ENCODE results near the gene HOXB1. TPM values are rescaled to one million over a fixed set of nuclear protein-coding genes. Genes with fewer than 3 reads are reported as not detected.

HOXB1 gene
- total RNA-seq, 3 donors from 2014 or later: not detected

DNA sequence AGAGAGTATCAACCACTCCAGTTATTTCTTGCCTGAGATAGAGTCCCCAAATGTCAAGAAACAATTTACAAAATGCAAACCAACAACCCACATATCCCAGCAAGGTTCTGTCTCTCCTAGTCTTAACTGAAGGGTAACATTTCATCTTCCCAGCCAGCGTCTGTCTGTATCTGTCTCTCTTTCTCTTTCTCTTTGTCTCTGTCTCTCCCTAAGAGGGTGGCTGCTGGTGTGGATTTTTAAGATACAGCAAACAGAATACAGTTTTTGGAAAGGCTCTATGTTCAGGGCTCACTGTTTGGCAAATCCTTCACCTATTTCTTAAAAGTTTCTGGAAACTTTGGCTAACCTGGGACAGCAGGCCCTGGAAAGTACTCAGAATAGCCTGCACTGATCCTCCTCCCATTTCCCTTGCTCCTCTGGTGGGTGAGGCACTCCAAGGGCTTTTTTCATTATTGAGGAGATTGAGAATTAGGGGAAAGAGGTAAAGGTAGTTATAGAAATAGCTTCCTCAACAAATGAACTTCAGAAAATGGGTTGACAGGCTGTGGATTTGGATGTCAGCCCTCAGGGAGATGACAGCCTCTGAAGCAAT lies 41.1 kb upstream of the HOXB1 start:
- no peak for DNase-seq
- Histone ChIP-seq H3K36me3 (ENCODE audit: low read depth) (no peaks in the 10 kb centered on the region), H3K4me1 (ENCODE audit: low read depth) (peaks cover 50% of the 10 kb centered on the region), H3K9me3 (no peaks in the 10 kb centered on the region), H3K4me3 (no peak overlapping the region)
- ATAC-seq: no peak
- intact Hi-C loops (cut with DNase I, micrococcal nuclease): no loop called here
- TF ChIP-seq, protein P1, sequence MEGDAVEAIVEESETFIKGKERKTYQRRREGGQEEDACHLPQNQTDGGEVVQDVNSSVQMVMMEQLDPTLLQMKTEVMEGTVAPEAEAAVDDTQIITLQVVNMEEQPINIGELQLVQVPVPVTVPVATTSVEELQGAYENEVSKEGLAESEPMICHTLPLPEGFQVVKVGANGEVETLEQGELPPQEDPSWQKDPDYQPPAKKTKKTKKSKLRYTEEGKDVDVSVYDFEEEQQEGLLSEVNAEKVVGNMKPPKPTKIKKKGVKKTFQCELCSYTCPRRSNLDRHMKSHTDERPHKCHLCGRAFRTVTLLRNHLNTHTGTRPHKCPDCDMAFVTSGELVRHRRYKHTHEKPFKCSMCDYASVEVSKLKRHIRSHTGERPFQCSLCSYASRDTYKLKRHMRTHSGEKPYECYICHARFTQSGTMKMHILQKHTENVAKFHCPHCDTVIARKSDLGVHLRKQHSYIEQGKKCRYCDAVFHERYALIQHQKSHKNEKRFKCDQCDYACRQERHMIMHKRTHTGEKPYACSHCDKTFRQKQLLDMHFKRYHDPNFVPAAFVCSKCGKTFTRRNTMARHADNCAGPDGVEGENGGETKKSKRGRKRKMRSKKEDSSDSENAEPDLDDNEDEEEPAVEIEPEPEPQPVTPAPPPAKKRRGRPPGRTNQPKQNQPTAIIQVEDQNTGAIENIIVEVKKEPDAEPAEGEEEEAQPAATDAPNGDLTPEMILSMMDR (IDR thresholded peaks at IDR 0.05): no peak

DNA sequence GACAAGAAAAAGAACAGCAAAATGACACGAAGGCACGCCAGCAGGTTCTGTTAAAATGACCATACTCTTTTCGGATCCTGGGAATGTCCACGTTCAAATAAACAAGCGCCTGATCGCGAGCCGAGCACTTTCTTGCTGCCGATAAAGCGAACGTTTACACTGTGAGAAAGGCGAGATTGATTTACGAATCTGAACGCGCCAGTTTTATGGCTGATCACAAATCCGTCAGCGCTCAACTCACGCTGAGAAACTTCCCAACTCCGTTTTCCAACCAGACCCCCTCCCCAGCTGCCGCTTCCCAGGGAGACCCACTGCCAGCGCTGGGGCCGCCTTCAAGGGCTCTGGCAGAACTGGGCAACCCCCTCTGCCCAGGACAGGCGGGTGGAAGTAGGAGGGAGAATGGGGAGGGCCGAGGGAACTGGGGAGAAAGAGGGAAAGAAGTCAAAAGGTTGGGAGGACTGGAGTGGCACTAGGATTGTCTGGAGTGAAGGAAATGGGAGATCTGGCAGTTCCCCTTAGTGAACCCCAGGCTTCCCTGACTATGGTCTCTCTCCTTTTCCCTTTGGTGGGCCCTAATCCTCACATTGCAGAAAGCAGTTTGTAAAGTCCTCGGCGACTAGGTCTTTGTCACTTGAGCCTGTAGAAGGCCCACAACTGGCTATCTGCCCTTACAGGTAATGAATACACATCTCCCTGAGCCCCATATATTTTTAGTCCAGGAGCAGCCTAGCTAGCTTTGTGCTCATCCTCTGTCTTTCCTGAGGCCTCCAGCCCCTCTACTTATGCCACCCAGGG lies 40.4 kb upstream of the HOXB1 start:
- ATAC-seq (peak; percentile 10), DNase-seq (peak in 1 of 3 donors; percentile 32)
- no peaks in the 10 kb centered on the region for H3K9me3 ChIP-seq
- no peak overlapping the region for H3K4me3 ChIP-seq
- TF ChIP-seq, protein P1 (IDR thresholded peaks at IDR 0.05): no peak
- intact Hi-C loops (cut with DNase I, micrococcal nuclease): no loop called here
- H3K4me1 ChIP-seq (ENCODE audit: low read depth): peaks cover 49% of the 10 kb centered on the region
- H3K36me3 ChIP-seq (ENCODE audit: low read depth): no peaks in the 10 kb centered on the region

DNA sequence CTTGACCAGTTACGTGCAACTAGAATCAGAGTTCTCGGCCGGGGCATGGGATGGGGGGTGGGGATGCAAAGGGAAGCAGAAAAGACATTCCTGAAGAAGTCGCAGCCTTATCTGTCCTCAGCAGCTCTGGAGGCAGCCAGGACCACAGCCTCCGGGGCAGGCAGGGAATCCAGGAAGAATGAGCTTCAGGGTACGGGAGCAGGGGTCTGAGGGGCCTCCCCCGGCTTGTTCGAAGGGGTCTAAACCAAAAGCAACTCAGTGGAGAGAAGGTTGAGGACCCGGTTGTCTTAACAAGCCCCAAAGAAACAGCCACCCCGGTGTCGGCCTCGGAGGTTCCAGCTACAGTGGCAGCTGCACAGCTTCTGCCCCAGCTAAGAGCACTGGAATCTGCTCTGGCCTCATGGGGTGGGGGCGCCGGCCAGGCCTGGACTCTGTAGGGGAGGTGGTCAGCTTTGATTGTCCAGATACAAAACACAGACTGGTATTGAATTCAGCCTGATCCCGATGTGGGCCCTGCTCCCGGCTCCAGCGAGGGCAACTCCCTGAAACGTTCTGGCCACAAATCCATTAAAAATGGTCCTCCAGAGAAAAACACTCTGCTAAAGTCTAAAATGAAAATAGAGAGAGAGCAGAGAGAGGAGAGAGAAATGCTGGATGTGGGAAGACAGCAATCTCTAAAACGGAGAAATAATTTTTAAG lies 39.7 kb upstream of the HOXB1 start:
- intact Hi-C loops (cut with DNase I, micrococcal nuclease): no loop called here
- Histone ChIP-seq H3K36me3 (ENCODE audit: low read depth) (no peaks in the 10 kb centered on the region), H3K4me3 (no peak overlapping the region), H3K4me1 (ENCODE audit: low read depth) (peaks cover 46% of the 10 kb centered on the region), H3K9me3 (no peaks in the 10 kb centered on the region)
- peak in 1 of 3 donors; percentile 31 for DNase-seq
- TF ChIP-seq, protein P1 (IDR thresholded peaks at IDR 0.05): no peak
- ATAC-seq: no peak

DNA sequence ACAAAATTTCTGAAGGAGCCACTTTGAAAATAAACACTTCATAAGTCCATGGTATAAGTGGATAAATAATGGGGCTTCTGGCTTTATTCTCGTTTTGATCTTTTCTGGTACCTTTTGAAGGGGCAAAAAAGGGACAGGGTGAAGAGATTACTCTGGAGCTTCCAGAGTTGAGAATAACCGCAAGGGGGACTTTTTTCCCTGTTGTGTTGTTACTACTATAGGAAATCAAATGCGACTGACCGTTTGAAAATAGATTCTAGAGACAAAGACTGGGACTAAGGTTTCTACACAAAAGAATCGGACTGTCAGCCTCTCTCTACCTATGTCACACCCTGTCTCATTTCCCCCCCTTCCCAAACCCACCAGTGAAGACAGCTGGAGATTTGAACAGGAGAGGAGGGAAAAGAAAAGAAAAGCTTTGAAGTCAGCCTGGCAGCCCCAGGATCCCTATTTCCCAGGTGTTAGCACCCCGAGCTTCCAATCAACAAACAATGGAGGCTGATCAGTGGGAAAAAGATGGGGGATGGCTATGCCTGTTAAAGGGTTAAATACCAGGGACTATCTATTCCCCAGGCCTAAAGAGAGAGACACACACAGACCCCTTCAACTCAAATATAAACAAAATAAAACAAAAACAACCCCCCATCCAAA lies 39.0 kb upstream of the HOXB1 start:
- Histone ChIP-seq H3K4me1 (ENCODE audit: low read depth) (peaks cover 40% of the 10 kb centered on the region), H3K36me3 (ENCODE audit: low read depth) (no peaks in the 10 kb centered on the region), H3K9me3 (no peaks in the 10 kb centered on the region), H3K4me3 (no peak overlapping the region)
- ATAC-seq (no peak), DNase-seq (peak in 1 of 3 donors; percentile 4)
- TF ChIP-seq, protein P1 (IDR thresholded peaks at IDR 0.05): no peak
- intact Hi-C loops (cut with DNase I, micrococcal nuclease): no loop called here

DNA sequence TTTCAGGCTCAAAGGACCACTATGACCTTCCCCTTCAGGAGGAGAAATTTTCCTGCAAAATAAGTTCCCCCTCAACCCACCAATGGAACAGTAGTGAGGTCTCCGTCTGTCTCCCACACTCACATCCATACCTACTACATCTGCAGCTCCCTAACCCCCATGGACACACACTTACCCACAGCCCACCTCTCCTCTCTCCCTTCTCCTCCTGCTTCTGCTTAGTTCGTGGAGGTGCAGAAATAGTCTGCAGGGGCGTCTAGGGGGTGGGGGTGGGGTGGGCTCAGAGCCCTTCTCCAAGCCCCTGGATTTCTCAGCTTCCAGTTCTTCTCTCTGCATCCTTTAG lies 38.4 kb upstream of the HOXB1 start:
- H3K4me1 ChIP-seq (ENCODE audit: low read depth): peaks cover 39% of the 10 kb centered on the region
- intact Hi-C loops (cut with DNase I, micrococcal nuclease): no loop called here
- H3K9me3 ChIP-seq: no peaks in the 10 kb centered on the region
- TF ChIP-seq, protein P1 (IDR thresholded peaks at IDR 0.05): no peak
- no peak overlapping the region for H3K4me3 ChIP-seq
- ATAC-seq (no peak), DNase-seq (peak in 1 of 3 donors; percentile 6)
- no peaks in the 10 kb centered on the region for H3K36me3 ChIP-seq (ENCODE audit: low read depth)

Measured in mucosa of descending colon (tissue), 3 donors.